VCaP (cell line): ENCODE data around the gene CDH15.

Source experiments
- H3K27ac ChIP-seq: fragments of 450-650 bp; 2 replicates; pipeline ENCODE4 v1.5.1; 2017
- TF ChIP-seq, protein P1 (sequence below): fragments of 450-650 bp; conservative IDR thresholded peaks from 2 replicates; pipeline ENCODE4 v1.5.1; 2017; ENCODE audit warnings: mild to moderate bottlenecking, moderate library complexity

Gene CDH15

DNA sequence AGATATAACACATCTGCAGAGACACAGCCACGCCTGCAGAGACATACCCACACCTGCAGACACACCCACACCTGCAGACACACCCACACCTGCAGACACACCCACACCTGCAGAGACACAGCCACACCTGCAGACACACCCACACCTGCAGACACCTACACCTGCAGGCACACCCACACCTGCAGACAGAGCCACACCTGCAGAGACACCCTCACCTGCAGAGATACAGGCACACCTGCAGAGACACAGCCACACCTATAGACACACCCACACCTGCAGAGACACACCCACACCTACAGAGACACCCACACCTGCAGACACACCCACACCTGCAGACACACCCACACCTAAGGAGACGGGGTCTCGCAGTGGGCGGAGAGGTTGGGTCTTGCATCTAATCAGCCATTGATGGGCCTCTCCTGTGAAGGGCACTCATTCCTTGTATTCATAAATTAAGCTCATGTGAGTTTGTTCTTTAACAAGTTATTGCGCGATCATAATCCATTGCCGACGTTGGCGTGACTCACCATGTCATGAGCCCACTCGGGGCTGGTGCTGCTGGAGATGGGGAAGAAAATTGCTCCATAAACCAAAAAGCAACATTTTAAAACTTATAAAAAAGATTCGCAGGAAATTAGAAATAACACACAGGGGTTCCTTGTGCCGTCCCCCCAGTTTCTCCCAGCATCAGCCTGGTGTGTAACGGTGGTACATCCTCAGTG is 28.9 kb upstream of the CDH15 start:
- TF ChIP-seq, protein P1, sequence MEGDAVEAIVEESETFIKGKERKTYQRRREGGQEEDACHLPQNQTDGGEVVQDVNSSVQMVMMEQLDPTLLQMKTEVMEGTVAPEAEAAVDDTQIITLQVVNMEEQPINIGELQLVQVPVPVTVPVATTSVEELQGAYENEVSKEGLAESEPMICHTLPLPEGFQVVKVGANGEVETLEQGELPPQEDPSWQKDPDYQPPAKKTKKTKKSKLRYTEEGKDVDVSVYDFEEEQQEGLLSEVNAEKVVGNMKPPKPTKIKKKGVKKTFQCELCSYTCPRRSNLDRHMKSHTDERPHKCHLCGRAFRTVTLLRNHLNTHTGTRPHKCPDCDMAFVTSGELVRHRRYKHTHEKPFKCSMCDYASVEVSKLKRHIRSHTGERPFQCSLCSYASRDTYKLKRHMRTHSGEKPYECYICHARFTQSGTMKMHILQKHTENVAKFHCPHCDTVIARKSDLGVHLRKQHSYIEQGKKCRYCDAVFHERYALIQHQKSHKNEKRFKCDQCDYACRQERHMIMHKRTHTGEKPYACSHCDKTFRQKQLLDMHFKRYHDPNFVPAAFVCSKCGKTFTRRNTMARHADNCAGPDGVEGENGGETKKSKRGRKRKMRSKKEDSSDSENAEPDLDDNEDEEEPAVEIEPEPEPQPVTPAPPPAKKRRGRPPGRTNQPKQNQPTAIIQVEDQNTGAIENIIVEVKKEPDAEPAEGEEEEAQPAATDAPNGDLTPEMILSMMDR = no peak
- no peak overlapping the region for H3K27ac ChIP-seq

GRCh38 chr16:89143201-89143741 is 28.3 kb upstream of the CDH15 start:
- H3K27ac ChIP-seq = no peak overlapping the region
- TF ChIP-seq, protein P1 = no peak

DNA sequence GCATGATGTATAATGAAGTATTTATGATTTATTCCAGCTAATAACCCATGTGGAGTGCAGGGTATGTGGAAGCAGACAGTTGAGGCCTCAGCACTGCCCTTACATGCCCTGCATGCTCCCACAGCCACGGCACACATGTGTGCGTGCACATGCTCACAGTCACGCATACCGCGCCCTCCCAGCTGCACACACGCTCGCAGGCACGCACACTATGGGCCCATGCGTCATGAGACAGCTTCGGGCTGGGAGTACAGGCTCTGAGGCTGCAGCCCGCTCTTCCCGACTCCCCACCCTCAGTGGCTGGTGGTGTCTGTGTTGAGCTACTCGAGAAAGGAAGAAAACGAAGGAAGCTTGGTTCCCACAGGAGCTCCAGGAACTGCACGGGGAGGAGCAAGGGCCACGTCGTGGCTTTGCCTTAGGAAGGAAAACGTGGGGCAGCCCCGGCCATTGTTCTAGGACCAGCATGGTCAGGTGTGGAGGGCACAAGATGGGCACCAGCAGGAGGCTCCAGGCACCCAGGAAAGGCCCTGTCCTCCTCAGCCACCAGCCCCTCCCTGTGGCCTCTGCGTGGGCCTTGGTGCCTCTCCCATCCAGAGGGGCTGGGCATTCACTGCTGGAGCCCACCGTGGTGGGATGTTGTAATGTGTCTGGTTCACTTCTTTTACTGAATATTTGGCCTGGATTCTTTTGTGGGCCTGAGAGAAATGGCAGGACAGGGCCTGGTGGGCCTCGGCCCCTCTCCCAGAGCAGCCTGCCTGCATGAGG is 27.5 kb upstream of the CDH15 start:
- no peak overlapping the region for H3K27ac ChIP-seq
- TF ChIP-seq, protein P1 = no peak

GRCh38 chr16:89144681-89145080 is 26.9 kb upstream of the CDH15 start:
- no peak overlapping the region for H3K27ac ChIP-seq
- TF ChIP-seq, protein P1 = no peak

GRCh38 chr16:89145406-89146161 is 26.0 kb upstream of the CDH15 start:
- no peak overlapping the region for H3K27ac ChIP-seq
- TF ChIP-seq, protein P1 = no peak

GRCh38 chr16:89146211-89147005 is 25.1 kb upstream of the CDH15 start:
- no peak overlapping the region for H3K27ac ChIP-seq
- TF ChIP-seq, protein P1 = no peak
